Mesothelial cell of epicardium (in vitro differentiated cells): ENCODE data around the gene RACK1. TPM values are rescaled to one million over a fixed set of nuclear protein-coding genes. Genes with fewer than 3 reads are reported as not detected.

Experiments
- DNase-seq, 2 experiments: peaks; one replicate each; pipeline ENCODE4 v3.0.0; 2021; ENCODE audit warnings: low spot score in 2 of 2; ENCODE audit not compliant: unreplicated experiment in 2 of 2
- H3K27ac Mint-ChIP-seq: 2 replicates; pipeline ENCODE4 v1.8.0; 2021; ENCODE audit warnings: mixed read lengths
- H3K27me3 Mint-ChIP-seq: 2 replicates; pipeline ENCODE4 v1.8.0; 2021; ENCODE audit warnings: low read depth, mixed read lengths
- H3K36me3 Mint-ChIP-seq: 2 replicates; pipeline ENCODE4 v1.8.0; 2021; ENCODE audit warnings: mixed read lengths
- H3K4me1 Mint-ChIP-seq: 2 replicates; pipeline ENCODE4 v1.8.0; 2021; ENCODE audit warnings: mixed read lengths
- H3K4me3 Mint-ChIP-seq: 2 replicates; pipeline ENCODE4 v1.8.0; 2021; ENCODE audit warnings: mild to moderate bottlenecking, moderate library complexity, mixed read lengths
- H3K9me3 Mint-ChIP-seq: 2 replicates; pipeline ENCODE4 v1.8.0; 2021; ENCODE audit warnings: mixed read lengths
- CTCF ChIP-seq: fragments of 200-600 bp; sonication (generic); IDR thresholded peaks from one replicate; pipeline ENCODE4 v1.5.0; 2021; ENCODE audit warnings: antibody characterized with exemption; ENCODE audit not compliant: unreplicated experiment
- total RNA-seq: library from RNA; stranded (reverse); gene quantifications from 3 replicates; pipeline ENCODE4 v1.2.1, GENCODE V29; 2021

The RACK1 gene
- total RNA-seq, 1 donor from 2014 or later, result 2,008 TPM

GRCh38 chr5:181203093-181203711, 40.5 kb downstream of the RACK1 start:
- TF ChIP-seq CTCF, result no peak
- Mint-ChIP-seq H3K4me1 (peaks cover 22% of the 10 kb centered on the region), H3K27me3 (peaks cover 73% of the 10 kb centered on the region), H3K9me3 (no peaks in the 10 kb centered on the region), H3K36me3 (no peaks in the 10 kb centered on the region), H3K4me3 (peak overlapping the region; percentile 75), H3K27ac (no peak overlapping the region)
- no peak for DNase-seq

- Mint-ChIP-seq H3K36me3 (no peaks in the 10 kb centered on the region), H3K9me3 (no peaks in the 10 kb centered on the region), H3K4me1 (peaks cover 20% of the 10 kb centered on the region), H3K27ac (no peak overlapping the region), H3K4me3 (no peak overlapping the region), H3K27me3 (peaks cover 65% of the 10 kb centered on the region)
- DNase-seq, result no peak
- TF ChIP-seq CTCF, result no peak
Measured at GRCh38 chr5:181200816-181201215, 42.9 kb downstream of the RACK1 start.

- Mint-ChIP-seq H3K4me3 (no peak overlapping the region), H3K36me3 (no peaks in the 10 kb centered on the region), H3K4me1 (peaks cover 16% of the 10 kb centered on the region), H3K9me3 (no peaks in the 10 kb centered on the region), H3K27me3 (peaks cover 59% of the 10 kb centered on the region), H3K27ac (no peak overlapping the region)
- no peak for TF ChIP-seq CTCF
- DNase-seq, result no peak
Measured at GRCh38 chr5:181199881-181200638, 43.6 kb downstream of the RACK1 start.

DNA sequence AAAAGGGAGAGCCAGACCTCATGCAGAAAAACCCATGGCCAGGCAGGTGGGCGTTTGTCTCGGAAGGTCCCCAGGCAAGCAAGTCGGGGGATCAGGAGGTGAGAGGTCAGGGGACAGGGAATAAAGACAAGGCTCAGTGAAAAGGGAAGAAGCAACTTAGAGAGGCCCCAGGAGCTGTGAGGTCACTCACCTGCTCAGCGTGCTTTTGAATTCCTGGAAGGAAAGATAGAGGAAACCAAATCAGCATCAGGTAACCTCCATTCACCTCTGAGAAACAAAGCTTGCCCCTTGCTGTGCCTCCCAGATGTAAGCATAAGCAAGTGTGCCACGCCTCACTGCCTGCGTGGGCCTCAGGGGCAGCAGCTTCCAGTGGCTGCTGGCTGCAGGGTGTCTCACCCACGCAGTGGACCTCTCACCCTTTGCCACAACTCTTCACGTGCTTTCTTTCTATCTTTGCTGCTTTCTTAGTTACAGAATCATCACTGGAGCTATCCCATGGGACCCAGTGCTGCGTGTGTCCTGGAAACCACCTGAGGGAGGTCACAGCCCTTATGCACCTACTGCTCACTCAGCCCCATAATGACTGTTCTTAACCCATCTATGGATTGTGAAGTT, 44.7 kb downstream of the RACK1 start:
- no peak for TF ChIP-seq CTCF
- Mint-ChIP-seq H3K27me3 (peaks cover 53% of the 10 kb centered on the region), H3K4me3 (no peak overlapping the region), H3K4me1 (peaks cover 13% of the 10 kb centered on the region), H3K36me3 (no peaks in the 10 kb centered on the region), H3K9me3 (no peaks in the 10 kb centered on the region), H3K27ac (no peak overlapping the region)
- DNase-seq, result no peak

DNA sequence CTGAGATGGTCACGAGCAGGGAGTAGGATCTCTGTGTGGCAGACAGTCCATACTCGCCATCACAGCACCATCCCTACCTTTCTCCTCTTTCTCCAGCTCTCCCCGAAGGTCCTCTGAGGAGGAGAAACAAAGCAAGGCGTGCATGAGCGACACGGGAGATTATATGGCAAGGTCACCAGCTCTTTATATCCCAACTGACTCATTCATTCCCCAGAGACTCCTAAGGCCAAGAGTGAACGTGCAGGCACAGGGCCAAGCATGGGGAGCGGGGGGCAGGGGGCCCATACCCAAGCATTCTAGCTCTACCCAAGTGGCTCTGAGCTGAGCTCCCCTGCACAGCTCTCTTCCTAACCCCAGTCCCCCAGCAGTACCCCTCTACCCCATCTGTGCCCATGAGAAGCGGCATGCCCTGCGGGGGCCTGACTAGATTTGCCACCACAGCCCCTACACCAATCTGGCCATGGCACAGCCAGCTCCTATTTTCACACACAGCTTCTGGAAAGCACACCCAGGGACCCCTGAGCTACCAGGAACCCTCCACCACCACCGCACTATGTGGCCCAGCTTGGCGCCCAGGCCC, 45.5 kb downstream of the RACK1 start:
- Mint-ChIP-seq H3K36me3 (no peaks in the 10 kb centered on the region), H3K27ac (no peak overlapping the region), H3K4me3 (no peak overlapping the region), H3K9me3 (no peaks in the 10 kb centered on the region), H3K4me1 (peaks cover 12% of the 10 kb centered on the region), H3K27me3 (peaks cover 45% of the 10 kb centered on the region)
- no peak for DNase-seq
- TF ChIP-seq CTCF, result no peak
